BLaER1 treated with 17β-estradiol and CSF1 and Interleukin-3, amounts not matched to agents 10 nM and 100 nM (cell line): ENCODE measurements around the gene GRIA4.

ENCODE experiments used
- H3K27ac ChIP-seq, 11 experiments: shearing (Covaris generic); formaldehyde crosslinking; 2 replicates each; pipeline ENCODE4 v1.8.1; 2022
- H3K27me3 ChIP-seq, 11 experiments: shearing (Covaris generic); formaldehyde crosslinking; 2 replicates each; pipeline ENCODE4 v1.8.1; 2022
- H3K36me3 ChIP-seq, 11 experiments: shearing (Covaris generic); formaldehyde crosslinking; 2 replicates each; pipeline ENCODE4 v1.8.1; 2022
- H3K4me1 ChIP-seq, 10 experiments: shearing (Covaris generic); formaldehyde crosslinking; 2 replicates each; pipeline ENCODE4 v1.8.1; 2022
- H3K4me2 ChIP-seq, 11 experiments: shearing (Covaris generic); formaldehyde crosslinking; 2 replicates each; pipeline ENCODE4 v1.8.1; 2022
- H3K4me3 ChIP-seq, 10 experiments: shearing (Covaris generic); formaldehyde crosslinking; 2 replicates each; pipeline ENCODE4 v1.8.1; 2022
- H3K9ac ChIP-seq, 11 experiments: shearing (Covaris generic); formaldehyde crosslinking; 2 replicates each; pipeline ENCODE4 v1.8.1; 2022
- H3K9me3 ChIP-seq, 11 experiments: shearing (Covaris generic); formaldehyde crosslinking; replicated peaks in 1 of 11; 2 replicates each; pipeline ENCODE4 v1.8.1; 2022
- H4K20me1 ChIP-seq, 11 experiments: shearing (Covaris generic); formaldehyde crosslinking; 2 replicates each; pipeline ENCODE4 v1.8.1; 2022
- Cebpa-rat ChIP-seq, 11 experiments: shearing (Covaris generic); IDR thresholded peaks; 2 replicates each; pipeline ENCODE4 v1.8.1; 2022

GRIA4 gene

GRCh38 chr11:106031202-106031810, 421.4 kb downstream of the GRIA4 start:
- H3K9me3 ChIP-seq, result peaks cover 0 to 9% (median 0%) of the 10 kb centered on the region in 11 experiments; a peak in 3 of 22 replicates
- H3K27me3 ChIP-seq, result no peaks in the 10 kb centered on the region
- no peak overlapping the region for H3K9ac ChIP-seq
- no peaks in the 10 kb centered on the region for H4K20me1 ChIP-seq
- no peak overlapping the region for H3K4me3 ChIP-seq
- H3K4me1 ChIP-seq, result no peaks in the 10 kb centered on the region
- TF ChIP-seq Cebpa-rat (IDR thresholded peaks at IDR 0.05), result no peak
- H3K36me3 ChIP-seq, result no peaks in the 10 kb centered on the region
- no peak overlapping the region for H3K4me2 ChIP-seq
- H3K27ac ChIP-seq, result no peak overlapping the region
